ENCODE results near the gene LPCAT2.
"Not testable (repeated sequence)": the region's sequence is repeated elsewhere in the genome, so short reads cannot be mapped to it uniquely, and the experiment has no call there.

The LPCAT2 gene

GRCh38 chr16:55605754-55606336, 97.0 kb downstream of the LPCAT2 start:
- no peak overlapping the region for H3K4me3 Mint-ChIP-seq
- DNase-seq: no peak
- H3K4me1 Mint-ChIP-seq: no peaks in the 10 kb centered on the region
- peaks cover 9 to 11% of the 10 kb centered on the region in 2 donors for H3K9me3 Mint-ChIP-seq
- no peaks in the 10 kb centered on the region for H3K27me3 Mint-ChIP-seq
- no peaks in the 10 kb centered on the region for H3K36me3 Mint-ChIP-seq
- H3K27ac Mint-ChIP-seq: no peak overlapping the region
- ATAC-seq (replicated peaks): no peak

- Mint-ChIP-seq H3K9me3 (peaks cover 5% of the 10 kb centered on the region in 2 donors), H3K27ac (no peak overlapping the region), H3K36me3 (no peaks in the 10 kb centered on the region), H3K27me3 (peaks cover 9% of the 10 kb centered on the region in 2 donors), H3K4me3 (no peak overlapping the region), H3K4me1 (no peaks in the 10 kb centered on the region)
- DNase-seq (no peak), ATAC-seq (replicated peaks) (no peak)
Measured at GRCh38 chr16:55613613-55614335, 104.9 kb downstream of the LPCAT2 start.

- Mint-ChIP-seq H3K27me3 (peaks cover 9 to 18% of the 10 kb centered on the region in 2 donors), H3K27ac (no peak overlapping the region), H3K4me1 (no peaks in the 10 kb centered on the region), H3K9me3 (peaks cover 4 to 7% of the 10 kb centered on the region in 2 donors), H3K4me3 (no peak overlapping the region), H3K36me3 (peaks cover 0 to 2% of the 10 kb centered on the region in 2 donors)
- ATAC-seq (replicated peaks) (no peak), DNase-seq (no peak)
Measured at GRCh38 chr16:55615071-55615470, 106.2 kb downstream of the LPCAT2 start.

GRCh38 chr16:55615670-55616069, 106.8 kb downstream of the LPCAT2 start:
- not testable (repeated sequence) for H3K4me1 Mint-ChIP-seq; ATAC-seq (replicated peaks); DNase-seq; H3K9me3 Mint-ChIP-seq; H3K4me3 Mint-ChIP-seq; H3K27ac Mint-ChIP-seq; H3K36me3 Mint-ChIP-seq
- peaks cover 13 to 18% of the 10 kb centered on the region in 2 donors for H3K27me3 Mint-ChIP-seq

GRCh38 chr16:55621771-55622170, 112.9 kb downstream of the LPCAT2 start:
- DNase-seq (no peak), ATAC-seq (replicated peaks) (no peak)
- Mint-ChIP-seq H3K27ac (no peak overlapping the region), H3K36me3 (peaks cover 0 to 2% of the 10 kb centered on the region in 2 donors), H3K4me1 (no peaks in the 10 kb centered on the region), H3K27me3 (peaks cover 5 to 18% of the 10 kb centered on the region in 2 donors), H3K4me3 (no peak overlapping the region), H3K9me3 (peaks cover 5 to 7% of the 10 kb centered on the region in 2 donors)

GRCh38 chr16:55622272-55622671, 113.4 kb downstream of the LPCAT2 start:
- H3K27ac Mint-ChIP-seq: no peak overlapping the region
- no peaks in the 10 kb centered on the region for H3K4me1 Mint-ChIP-seq
- peaks cover 4 to 18% of the 10 kb centered on the region in 2 donors for H3K27me3 Mint-ChIP-seq
- peaks cover 5 to 7% of the 10 kb centered on the region in 2 donors for H3K9me3 Mint-ChIP-seq
- DNase-seq (no peak), ATAC-seq (replicated peaks) (no peak)
- no peak overlapping the region for H3K4me3 Mint-ChIP-seq
- H3K36me3 Mint-ChIP-seq: peaks cover 0 to 2% of the 10 kb centered on the region in 2 donors

GRCh38 chr16:55622930-55623561, 114.2 kb downstream of the LPCAT2 start:
- H3K4me3 Mint-ChIP-seq: no peak overlapping the region
- peaks cover 4 to 14% of the 10 kb centered on the region in 2 donors for H3K27me3 Mint-ChIP-seq
- DNase-seq (no peak), ATAC-seq (replicated peaks) (no peak)
- peaks cover 0 to 2% of the 10 kb centered on the region in 2 donors for H3K36me3 Mint-ChIP-seq
- no peaks in the 10 kb centered on the region for H3K4me1 Mint-ChIP-seq
- peaks cover 5 to 7% of the 10 kb centered on the region in 2 donors for H3K9me3 Mint-ChIP-seq
- no peak overlapping the region for H3K27ac Mint-ChIP-seq

GRCh38 chr16:55623640-55624039, 114.8 kb downstream of the LPCAT2 start:
- peaks cover 4 to 10% of the 10 kb centered on the region in 2 donors for H3K27me3 Mint-ChIP-seq
- no peaks in the 10 kb centered on the region for H3K4me1 Mint-ChIP-seq
- H3K9me3 Mint-ChIP-seq: peaks cover 5 to 7% of the 10 kb centered on the region in 2 donors
- ATAC-seq (replicated peaks) (no peak), DNase-seq (no peak)
- H3K4me3 Mint-ChIP-seq: no peak overlapping the region
- H3K27ac Mint-ChIP-seq: no peak overlapping the region
- peaks cover 0 to 2% of the 10 kb centered on the region in 2 donors for H3K36me3 Mint-ChIP-seq

- Mint-ChIP-seq H3K4me1 (no peaks in the 10 kb centered on the region), H3K27me3 (peaks cover 4 to 7% of the 10 kb centered on the region in 2 donors), H3K9me3 (peaks cover 5% of the 10 kb centered on the region in 2 donors), H3K27ac (no peak overlapping the region), H3K36me3 (no peaks in the 10 kb centered on the region), H3K4me3 (no peak overlapping the region)
- ATAC-seq (replicated peaks): no peak
- DNase-seq: no peak
Measured at GRCh38 chr16:55624696-55625095, 115.8 kb downstream of the LPCAT2 start.

GRCh38 chr16:55625843-55626242, 117.0 kb downstream of the LPCAT2 start:
- ATAC-seq (replicated peaks): no peak
- H3K27ac Mint-ChIP-seq: no peak overlapping the region

GRCh38 chr16:55628306-55628968, 119.6 kb downstream of the LPCAT2 start:
- H3K4me3 Mint-ChIP-seq: no peak overlapping the region
- no peaks in the 10 kb centered on the region for H3K4me1 Mint-ChIP-seq
- peaks cover 0 to 23% of the 10 kb centered on the region in 2 donors for H3K27me3 Mint-ChIP-seq
- H3K9me3 Mint-ChIP-seq: peaks cover 0 to 2% of the 10 kb centered on the region in 2 donors
- DNase-seq (no peak), ATAC-seq (replicated peaks) (no peak)
- no peaks in the 10 kb centered on the region for H3K36me3 Mint-ChIP-seq
- H3K27ac Mint-ChIP-seq: no peak overlapping the region

More at GRCh38 chr16:55625843-55626242, 117.0 kb downstream of the LPCAT2 start:
- no peak for DNase-seq
- no peak overlapping the region for H3K4me3 Mint-ChIP-seq
- H3K27me3 Mint-ChIP-seq: peaks cover 0 to 17% of the 10 kb centered on the region in 2 donors
- peaks cover 0 to 2% of the 10 kb centered on the region in 2 donors for H3K9me3 Mint-ChIP-seq
- H3K4me1 Mint-ChIP-seq: no peaks in the 10 kb centered on the region
- H3K36me3 Mint-ChIP-seq: no peaks in the 10 kb centered on the region

- peaks cover 0 to 2% of the 10 kb centered on the region in 2 donors for H3K9me3 Mint-ChIP-seq
- H3K4me3 Mint-ChIP-seq: no peak overlapping the region
- DNase-seq: no peak
- no peaks in the 10 kb centered on the region for H3K36me3 Mint-ChIP-seq
- H3K27me3 Mint-ChIP-seq: peaks cover 0 to 23% of the 10 kb centered on the region in 2 donors
- no peak for ATAC-seq (replicated peaks)
- H3K4me1 Mint-ChIP-seq: peaks cover 0 to 10% of the 10 kb centered on the region in 2 donors
- no peak overlapping the region for H3K27ac Mint-ChIP-seq
Measured at GRCh38 chr16:55630774-55631173, 121.9 kb downstream of the LPCAT2 start.

- Mint-ChIP-seq H3K4me3 (no peak overlapping the region), H3K4me1 (peaks cover 0 to 13% of the 10 kb centered on the region in 2 donors), H3K27me3 (peaks cover 0 to 27% of the 10 kb centered on the region in 2 donors), H3K27ac (no peak overlapping the region), H3K9me3 (peaks cover 0 to 2% of the 10 kb centered on the region in 2 donors), H3K36me3 (no peaks in the 10 kb centered on the region)
- ATAC-seq (replicated peaks) (no peak), DNase-seq (no peak)
Measured at GRCh38 chr16:55632259-55632658, 123.4 kb downstream of the LPCAT2 start.

GRCh38 chr16:55634193-55634592, 125.3 kb downstream of the LPCAT2 start:
- Mint-ChIP-seq H3K36me3 (no peaks in the 10 kb centered on the region), H3K4me3 (no peak overlapping the region), H3K9me3 (peaks cover 0 to 2% of the 10 kb centered on the region in 2 donors), H3K27ac (no peak overlapping the region), H3K4me1 (peaks cover 0 to 13% of the 10 kb centered on the region in 2 donors), H3K27me3 (peaks cover under 1 to 28% of the 10 kb centered on the region in 2 donors)
- ATAC-seq (replicated peaks) (no peak), DNase-seq (no peak)
